Smooth muscle cell (in vitro differentiated cells): ENCODE data around the gene KCTD16. TPM values are rescaled to one million over a fixed set of nuclear protein-coding genes. Genes with fewer than 3 reads are reported as not detected.

ENCODE experiments used
- DNase-seq: peaks from one replicate; lab custom pipeline; 2025; ENCODE audit not compliant: unreplicated experiment; lab: John Stamatoyannopoulos, UW
- H2AFZ ChIP-seq: fragments of 200-600 bp; sonication (generic); 2 replicates; pipeline ENCODE4 v1.6.0; 2016; ENCODE audit warnings: antibody characterized with exemption, low read depth, mild to moderate bottlenecking
- H3F3A ChIP-seq: fragments of 200-600 bp; sonication (generic); 2 replicates; pipeline ENCODE4 v1.6.0; 2017; ENCODE audit warnings: antibody characterized with exemption, low read depth
- H3K27ac ChIP-seq: fragments of 200-600 bp; sonication (generic); 2 replicates; pipeline ENCODE4 v1.5.1; 2016; ENCODE audit warnings: low read depth, mild to moderate bottlenecking
- H3K27me3 ChIP-seq: fragments of 200-600 bp; sonication (generic); 2 replicates; pipeline ENCODE4 v1.6.1; 2016; ENCODE audit warnings: low read depth, mild to moderate bottlenecking
- H3K36me3 ChIP-seq: fragments of 200-600 bp; sonication (generic); 2 replicates; pipeline ENCODE4 v1.5.1; 2016; ENCODE audit warnings: low read depth
- H3K4me1 ChIP-seq: fragments of 200-600 bp; sonication (generic); 2 replicates; pipeline ENCODE4 v1.5.1; 2016; ENCODE audit warnings: low read depth
- H3K4me2 ChIP-seq: fragments of 200-600 bp; sonication (generic); 2 replicates; pipeline ENCODE4 v1.6.0; 2016; ENCODE audit warnings: mild to moderate bottlenecking
- H3K4me3 ChIP-seq: fragments of 200-600 bp; sonication (generic); 2 replicates; pipeline ENCODE4 v1.5.1; 2016; ENCODE audit warnings: mild to moderate bottlenecking
- H3K79me2 ChIP-seq: fragments of 200-600 bp; sonication (generic); 2 replicates; pipeline ENCODE4 v1.6.0; 2016; ENCODE audit warnings: low read depth, mild to moderate bottlenecking
- H3K9ac ChIP-seq: fragments of 200-600 bp; sonication (generic); 2 replicates; pipeline ENCODE4 v1.6.0; 2016; ENCODE audit warnings: low read depth
- H3K9me3 ChIP-seq: fragments of 200-600 bp; sonication (generic); replicated peaks from 2 replicates; pipeline ENCODE4 v1.5.1; 2016; ENCODE audit warnings: low read depth
- H4K20me1 ChIP-seq: fragments of 200-600 bp; sonication (generic); 2 replicates; pipeline ENCODE4 v1.6.0; 2016; ENCODE audit warnings: low read depth
- WGBS: methylation state at CpG from one replicate; pipeline ENCODE4 v1.1.7; 2016; ENCODE audit warnings: low lambda C conversion rate; 5-methylcytosine and 5-hydroxymethylcytosine counted together
- polyA plus RNA-seq: library from polyadenylated mRNA; unstranded; fragments of >200 nt; fragmentation: Nextera tagmentation; extraction: Ambion mirVana; gene quantifications from 2 replicates; pipeline ENCODE4 v1.2.1, GENCODE V29; 2016
- total RNA-seq: library from RNA; depleted of rRNA; stranded (reverse); fragments of >200 nt; gene quantifications from 2 replicates; pipeline ENCODE4 v1.2.3, GENCODE V29; 2014
- TF ChIP-seq, protein P1 (sequence below): fragments of 200-600 bp; sonication (generic); IDR thresholded peaks from 2 replicates; pipeline ENCODE4 v1.5.1; 2017; ENCODE audit warnings: borderline replicate concordance, mild to moderate bottlenecking, antibody characterized with exemption; ENCODE audit not compliant: insufficient read depth, poor library complexity, severe bottlenecking

KCTD16 gene
- total and polyA plus RNA-seq, 2 experiments from 2014 or later: 1.6 to 11.1 TPM

DNA sequence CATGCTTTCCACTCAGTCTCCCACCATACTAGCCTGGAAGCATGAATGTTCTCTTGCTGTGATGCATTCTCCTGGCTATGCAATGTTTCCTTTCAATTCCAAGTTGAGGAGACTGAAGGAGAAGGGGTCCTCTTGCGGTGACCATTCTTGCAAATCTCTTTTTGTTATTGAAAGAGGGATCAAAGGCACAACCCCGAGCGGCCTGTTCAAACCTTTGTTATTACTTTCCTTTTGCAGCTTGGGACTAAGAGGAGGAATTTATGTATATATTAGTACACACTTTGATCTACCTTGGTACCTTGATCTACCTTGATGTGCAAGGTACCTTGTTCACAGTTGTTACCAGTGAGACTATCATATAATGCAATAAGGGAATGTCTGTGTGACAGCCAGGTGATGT lies 147.3 kb downstream of the KCTD16 start:
- Histone ChIP-seq H4K20me1 (peaks cover 85% of the 10 kb centered on the region), H3K9me3 (no peaks in the 10 kb centered on the region), H3K79me2 (no peaks in the 10 kb centered on the region), H3K36me3 (no peaks in the 10 kb centered on the region), H3K4me2 (no peak overlapping the region), H3K4me1 (peaks cover 5% of the 10 kb centered on the region), H3F3A (no peaks in the 10 kb centered on the region), H3K4me3 (no peak overlapping the region), H3K27ac (no peak overlapping the region), H3K27me3 (no peaks in the 10 kb centered on the region), H2AFZ (no peak overlapping the region), H3K9ac (no peak overlapping the region)
- WGBS: 55% methylated on average over 3 of the region's 3 CpGs
- TF ChIP-seq, protein P1, sequence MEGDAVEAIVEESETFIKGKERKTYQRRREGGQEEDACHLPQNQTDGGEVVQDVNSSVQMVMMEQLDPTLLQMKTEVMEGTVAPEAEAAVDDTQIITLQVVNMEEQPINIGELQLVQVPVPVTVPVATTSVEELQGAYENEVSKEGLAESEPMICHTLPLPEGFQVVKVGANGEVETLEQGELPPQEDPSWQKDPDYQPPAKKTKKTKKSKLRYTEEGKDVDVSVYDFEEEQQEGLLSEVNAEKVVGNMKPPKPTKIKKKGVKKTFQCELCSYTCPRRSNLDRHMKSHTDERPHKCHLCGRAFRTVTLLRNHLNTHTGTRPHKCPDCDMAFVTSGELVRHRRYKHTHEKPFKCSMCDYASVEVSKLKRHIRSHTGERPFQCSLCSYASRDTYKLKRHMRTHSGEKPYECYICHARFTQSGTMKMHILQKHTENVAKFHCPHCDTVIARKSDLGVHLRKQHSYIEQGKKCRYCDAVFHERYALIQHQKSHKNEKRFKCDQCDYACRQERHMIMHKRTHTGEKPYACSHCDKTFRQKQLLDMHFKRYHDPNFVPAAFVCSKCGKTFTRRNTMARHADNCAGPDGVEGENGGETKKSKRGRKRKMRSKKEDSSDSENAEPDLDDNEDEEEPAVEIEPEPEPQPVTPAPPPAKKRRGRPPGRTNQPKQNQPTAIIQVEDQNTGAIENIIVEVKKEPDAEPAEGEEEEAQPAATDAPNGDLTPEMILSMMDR: no peak
- no peak for DNase-seq

DNA sequence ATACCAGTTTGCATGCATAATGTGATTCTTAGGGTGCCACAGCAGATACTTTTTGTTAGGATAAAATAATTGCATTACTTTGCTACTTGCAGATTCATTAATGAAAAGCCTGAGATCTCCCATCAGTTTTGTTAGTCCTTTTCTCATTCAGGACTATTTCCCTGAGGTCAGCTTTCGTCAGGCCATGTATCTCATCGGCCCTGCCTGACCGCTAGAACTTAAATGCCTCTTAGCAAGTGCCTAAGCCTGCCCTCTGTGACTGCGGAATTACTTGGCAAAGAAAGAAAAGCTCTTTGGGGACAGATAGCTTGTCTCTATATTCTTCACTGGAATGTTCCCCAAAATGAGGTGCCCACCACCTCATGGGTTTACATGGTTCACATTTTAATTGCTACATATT lies 147.8 kb downstream of the KCTD16 start:
- DNase-seq: no peak
- TF ChIP-seq, protein P1: no peak
- Histone ChIP-seq H2AFZ (no peak overlapping the region), H3K4me2 (no peak overlapping the region), H3K9ac (no peak overlapping the region), H3F3A (no peaks in the 10 kb centered on the region), H3K4me3 (no peak overlapping the region), H4K20me1 (peaks cover 81% of the 10 kb centered on the region), H3K9me3 (no peaks in the 10 kb centered on the region), H3K79me2 (no peaks in the 10 kb centered on the region), H3K27ac (no peak overlapping the region), H3K36me3 (no peaks in the 10 kb centered on the region), H3K27me3 (no peaks in the 10 kb centered on the region), H3K4me1 (peaks cover 5% of the 10 kb centered on the region)
- WGBS: 50% methylated on average over 4 of the region's 4 CpGs

DNA sequence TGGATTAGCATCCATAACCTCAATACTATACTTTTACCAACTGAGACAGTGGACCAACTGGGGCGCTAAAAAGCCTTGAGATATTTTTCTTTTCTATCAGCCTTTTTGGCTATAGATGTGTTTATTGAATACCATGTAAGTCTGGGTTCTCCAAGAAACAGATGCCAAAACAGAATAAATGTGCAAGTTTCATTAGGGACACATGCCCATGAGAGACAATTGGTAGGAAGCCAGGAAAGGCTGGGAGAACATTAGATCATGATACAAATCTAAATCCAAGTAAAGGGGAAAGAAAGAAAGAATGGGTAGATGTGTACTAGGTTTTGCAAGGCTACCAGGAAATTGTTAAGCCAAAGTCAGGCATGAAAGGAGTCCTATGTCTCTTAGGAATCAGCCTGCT lies 152.5 kb downstream of the KCTD16 start:
- no peaks in the 10 kb centered on the region for H3K36me3 ChIP-seq
- H3K27me3 ChIP-seq: no peaks in the 10 kb centered on the region
- peaks cover 54% of the 10 kb centered on the region for H4K20me1 ChIP-seq
- H3K9me3 ChIP-seq: no peaks in the 10 kb centered on the region
- H3K4me3 ChIP-seq: no peak overlapping the region
- H3K27ac ChIP-seq: no peak overlapping the region
- TF ChIP-seq, protein P1: no peak
- no peak overlapping the region for H2AFZ ChIP-seq
- H3K79me2 ChIP-seq: peaks cover 4% of the 10 kb centered on the region
- H3K4me2 ChIP-seq: no peak overlapping the region
- no peak for DNase-seq
- H3K9ac ChIP-seq: no peak overlapping the region
- H3F3A ChIP-seq: no peaks in the 10 kb centered on the region
- 100% methylated on average over 1 of the region's 1 CpG for WGBS
- H3K4me1 ChIP-seq: peaks cover 3% of the 10 kb centered on the region

DNA sequence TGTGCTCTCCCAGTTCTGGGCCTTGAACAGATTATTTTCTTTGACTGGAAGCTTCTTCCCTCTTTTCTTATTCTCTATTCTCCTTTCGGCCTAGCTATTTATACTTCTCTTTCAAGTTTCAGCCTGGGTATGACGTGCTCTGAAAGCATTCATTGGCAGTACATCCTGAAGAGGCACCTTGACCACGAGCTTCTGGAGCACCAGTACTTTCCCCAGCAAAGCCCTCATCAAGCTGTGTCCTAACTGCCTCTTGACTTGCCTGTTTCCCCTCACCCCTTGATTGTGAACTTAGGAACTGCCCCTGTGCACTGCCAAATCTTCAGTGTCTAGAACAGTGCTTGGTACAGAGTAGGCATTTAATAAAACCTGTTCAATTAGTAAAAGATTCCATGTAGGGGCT lies 154.9 kb downstream of the KCTD16 start:
- WGBS: 82% methylated on average over 3 of the region's 3 CpGs
- Histone ChIP-seq H4K20me1 (peaks cover 41% of the 10 kb centered on the region), H3K9ac (no peak overlapping the region), H3K9me3 (no peaks in the 10 kb centered on the region), H2AFZ (no peak overlapping the region), H3K27me3 (no peaks in the 10 kb centered on the region), H3F3A (no peaks in the 10 kb centered on the region), H3K4me1 (no peaks in the 10 kb centered on the region), H3K4me3 (no peak overlapping the region), H3K27ac (no peak overlapping the region), H3K36me3 (no peaks in the 10 kb centered on the region), H3K4me2 (no peak overlapping the region), H3K79me2 (peaks cover 4% of the 10 kb centered on the region)
- no peak for DNase-seq
- TF ChIP-seq, protein P1: no peak
